GM12891 (cell line): ENCODE results near the gene SIK3.

Source experiments
- DNase-seq: peaks from one replicate; pipeline ENCODE4 v3.0.0; 2011; ENCODE audit warnings: low spot score; ENCODE audit not compliant: insufficient read length
- FAIRE-seq: peaks from 2 replicates; lab custom pipeline; 2011; peaks lifted over from hg19 to GRCh38; lab: Jason Lieb, UNC
- PAX5 ChIP-seq: IDR thresholded peaks from 2 replicates; pipeline ENCODE4 v1.6.1; 2011; ENCODE audit warnings: low read length, moderate library complexity, mild to moderate bottlenecking; ENCODE audit not compliant: insufficient read depth, severe bottlenecking
- POLR2A ChIP-seq: IDR thresholded peaks from 2 replicates; pipeline ENCODE4 v1.6.1; 2011; ENCODE audit warnings: low read depth, low read length, control low read depth
- POLR2AphosphoS5 ChIP-seq: IDR thresholded peaks from 2 replicates; pipeline ENCODE4 v1.6.1; 2011; ENCODE audit warnings: low read depth, low read length, control low read depth
- POU2F2 ChIP-seq: IDR thresholded peaks from 2 replicates; pipeline ENCODE4 v1.6.1; 2011; ENCODE audit warnings: low read depth, mild to moderate bottlenecking, control low read depth, low read length, moderate library complexity
- SPI1 ChIP-seq: IDR thresholded peaks from 2 replicates; pipeline ENCODE4 v1.6.1; 2011; ENCODE audit warnings: low read depth, low read length, control low read depth
- TAF1 ChIP-seq: IDR thresholded peaks from 2 replicates; pipeline ENCODE4 v1.6.1; 2011; ENCODE audit warnings: low read depth, low read length, control low read depth

SIK3 gene

GRCh38 chr11:116989184-116989583, 109.0 kb downstream of the SIK3 start:
- peak; percentile 38 for FAIRE-seq
- TF ChIP-seq SPI1 (no peak), PAX5 (no peak), POU2F2 (no peak), TAF1 (no peak), POLR2AphosphoS5 (no peak), POLR2A (no peak)
- no peak for DNase-seq

GRCh38 chr11:116986521-116987105, 111.6 kb downstream of the SIK3 start:
- no peak for TF ChIP-seq POLR2A
- no peak for TF ChIP-seq TAF1
- TF ChIP-seq POU2F2: no peak
- TF ChIP-seq PAX5: no peak
- no peak for TF ChIP-seq POLR2AphosphoS5
- TF ChIP-seq SPI1: peak; percentile 80
- DNase-seq (no peak), FAIRE-seq (peak; percentile 86)

- TF ChIP-seq POLR2AphosphoS5 (no peak), POU2F2 (no peak), TAF1 (no peak), SPI1 (no peak), POLR2A (no peak), PAX5 (no peak)
- no peak for FAIRE-seq
- no peak for DNase-seq
Measured at GRCh38 chr11:116984589-116984988, 113.6 kb downstream of the SIK3 start.

GRCh38 chr11:116984186-116984585, 114.0 kb downstream of the SIK3 start:
- TF ChIP-seq PAX5 (no peak), POU2F2 (no peak), TAF1 (no peak), POLR2AphosphoS5 (no peak), SPI1 (no peak), POLR2A (no peak)
- peak; percentile 13 for FAIRE-seq
- no peak for DNase-seq

GRCh38 chr11:116981266-116981885, 116.9 kb downstream of the SIK3 start:
- no peak for DNase-seq
- FAIRE-seq: peak; percentile 69
- TF ChIP-seq SPI1: no peak
- no peak for TF ChIP-seq POLR2AphosphoS5
- TF ChIP-seq PAX5: no peak
- no peak for TF ChIP-seq POU2F2

- peak; percentile 98 for FAIRE-seq
- TF ChIP-seq TAF1: no peak
- TF ChIP-seq PAX5: no peak
- peak; percentile 77 for TF ChIP-seq SPI1
- peak; percentile 24 for DNase-seq
Measured at GRCh38 chr11:116980136-116980793, 118.0 kb downstream of the SIK3 start.

- no peak for TF ChIP-seq PAX5
- no peak for FAIRE-seq
- DNase-seq: no peak
Measured at GRCh38 chr11:116976941-116977570, 121.2 kb downstream of the SIK3 start.

- FAIRE-seq (no peak), DNase-seq (no peak)
- TF ChIP-seq PAX5: no peak
- TF ChIP-seq POLR2AphosphoS5: no peak
- TF ChIP-seq TAF1: no peak
- TF ChIP-seq POLR2A: no peak
- no peak for TF ChIP-seq POU2F2
- TF ChIP-seq SPI1: no peak
Measured at GRCh38 chr11:116975661-116976060, 122.6 kb downstream of the SIK3 start.

GRCh38 chr11:116973270-116973669, 125.0 kb downstream of the SIK3 start:
- FAIRE-seq: no peak
- no peak for DNase-seq
- TF ChIP-seq POU2F2 (no peak), PAX5 (no peak), SPI1 (no peak), POLR2AphosphoS5 (no peak), POLR2A (no peak), TAF1 (no peak)

- DNase-seq: no peak
- FAIRE-seq: no peak
- TF ChIP-seq SPI1 (no peak), POU2F2 (no peak), POLR2A (no peak)
Measured at GRCh38 chr11:116972691-116973090, 125.5 kb downstream of the SIK3 start.
